ENCODE data around the gene LIN28B.
"Not testable (repeated sequence)": the region's sequence is repeated elsewhere in the genome, so short reads cannot be mapped to it uniquely, and the experiment has no call there.

Gene LIN28B

DNA sequence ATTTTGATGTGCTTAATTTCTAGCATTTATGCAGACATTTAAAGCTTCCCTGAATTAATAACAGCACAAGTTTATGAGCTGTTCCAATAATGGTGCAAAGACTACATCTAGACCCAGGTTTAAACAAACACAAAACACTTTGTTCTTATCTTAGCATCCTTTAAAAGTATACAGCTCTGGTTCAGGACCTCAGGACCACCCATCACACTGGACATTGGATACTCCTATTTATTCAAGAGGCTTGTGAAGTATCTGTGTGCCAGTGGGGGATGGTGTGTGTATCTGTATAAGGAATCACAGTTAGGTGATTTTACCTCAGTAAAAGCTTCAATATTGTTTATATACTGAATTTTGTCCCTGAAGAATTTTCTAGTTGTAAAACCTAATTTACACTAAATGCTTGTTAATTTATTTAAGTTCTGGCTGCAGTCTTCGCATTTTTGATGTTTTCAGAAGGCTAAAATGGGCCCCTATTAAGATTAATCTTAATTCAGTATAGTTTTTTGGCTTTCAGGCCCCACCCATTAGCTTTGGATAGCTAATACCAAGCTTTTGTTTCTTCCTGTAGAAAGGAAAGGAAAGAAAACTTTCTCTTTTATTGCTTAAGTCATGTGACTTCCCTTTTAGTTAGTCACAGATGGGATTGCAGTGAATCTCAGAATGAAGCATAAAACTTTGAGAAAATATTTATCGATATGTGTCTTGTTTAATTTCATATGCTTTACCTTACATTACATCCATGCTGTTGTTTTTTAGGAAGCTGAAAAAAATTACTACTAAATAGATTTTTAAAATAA is 13.1 kb downstream of the LIN28B start:
- in situ Hi-C loops (cut with HindIII; ENCODE audit: low sequenced_read_pairs) = no loop called here
- TF ChIP-seq, protein P1, sequence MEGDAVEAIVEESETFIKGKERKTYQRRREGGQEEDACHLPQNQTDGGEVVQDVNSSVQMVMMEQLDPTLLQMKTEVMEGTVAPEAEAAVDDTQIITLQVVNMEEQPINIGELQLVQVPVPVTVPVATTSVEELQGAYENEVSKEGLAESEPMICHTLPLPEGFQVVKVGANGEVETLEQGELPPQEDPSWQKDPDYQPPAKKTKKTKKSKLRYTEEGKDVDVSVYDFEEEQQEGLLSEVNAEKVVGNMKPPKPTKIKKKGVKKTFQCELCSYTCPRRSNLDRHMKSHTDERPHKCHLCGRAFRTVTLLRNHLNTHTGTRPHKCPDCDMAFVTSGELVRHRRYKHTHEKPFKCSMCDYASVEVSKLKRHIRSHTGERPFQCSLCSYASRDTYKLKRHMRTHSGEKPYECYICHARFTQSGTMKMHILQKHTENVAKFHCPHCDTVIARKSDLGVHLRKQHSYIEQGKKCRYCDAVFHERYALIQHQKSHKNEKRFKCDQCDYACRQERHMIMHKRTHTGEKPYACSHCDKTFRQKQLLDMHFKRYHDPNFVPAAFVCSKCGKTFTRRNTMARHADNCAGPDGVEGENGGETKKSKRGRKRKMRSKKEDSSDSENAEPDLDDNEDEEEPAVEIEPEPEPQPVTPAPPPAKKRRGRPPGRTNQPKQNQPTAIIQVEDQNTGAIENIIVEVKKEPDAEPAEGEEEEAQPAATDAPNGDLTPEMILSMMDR (IDR thresholded peaks at IDR 0.05; ENCODE audit: low read depth, low read length) = no peak
- DNase-seq (ENCODE audit: low read depth, low spot score) = no peak
- no peak overlapping the region for H3K4me3 ChIP-seq (ENCODE audit: low read depth, low read length)

DNA sequence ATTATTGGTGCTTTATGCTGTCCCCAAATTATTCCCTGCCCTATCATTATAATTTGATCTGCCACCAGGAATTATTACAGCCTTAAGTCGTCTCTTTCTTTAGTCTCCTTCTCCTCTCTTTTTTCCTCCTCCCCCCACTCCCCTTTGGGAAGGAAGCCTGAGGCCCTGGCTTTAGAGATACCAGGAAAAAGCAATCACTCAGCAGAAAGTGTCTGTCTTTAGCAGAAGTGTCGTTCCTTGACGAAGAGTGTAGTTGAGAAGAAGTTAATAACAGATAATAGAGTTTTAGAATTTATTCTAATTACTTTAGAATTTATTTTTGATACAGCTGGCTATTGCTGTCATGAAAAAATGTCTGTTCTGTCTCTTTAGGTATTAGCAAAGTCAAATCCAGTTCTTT is 16.5 kb downstream of the LIN28B start:
- TF ChIP-seq, protein P1 (IDR thresholded peaks at IDR 0.05; ENCODE audit: low read depth, low read length) = no peak
- DNase-seq (ENCODE audit: low read depth, low spot score) = no peak
- H3K4me3 ChIP-seq (ENCODE audit: low read depth, low read length) = no peak overlapping the region
- in situ Hi-C loops (cut with HindIII; ENCODE audit: low sequenced_read_pairs) = no loop called here

DNA sequence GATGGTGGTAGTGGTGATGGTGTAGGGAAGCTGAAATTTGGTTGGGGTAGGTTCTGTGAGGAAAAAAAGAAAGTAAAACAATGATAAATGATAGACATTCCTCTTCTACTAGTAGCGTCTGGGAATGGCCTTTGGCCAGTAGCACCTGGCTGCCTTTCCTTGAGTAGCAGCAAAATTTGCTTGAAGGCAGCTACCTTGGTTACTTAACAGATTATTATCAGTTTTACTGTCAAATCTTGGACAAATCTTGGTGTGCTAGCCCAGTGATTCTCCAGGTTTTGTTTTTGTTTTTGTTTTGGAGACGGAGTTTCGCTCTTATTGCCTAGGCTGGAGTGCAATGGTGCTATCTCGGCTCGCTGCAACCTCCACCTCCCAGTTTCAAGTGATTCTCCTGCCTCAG is 26.4 kb downstream of the LIN28B start:
- DNase-seq (ENCODE audit: low read depth, low spot score) = no peak
- no peak overlapping the region for H3K4me3 ChIP-seq (ENCODE audit: low read depth, low read length)
- in situ Hi-C loops (cut with HindIII; ENCODE audit: low sequenced_read_pairs) = no loop called here
- TF ChIP-seq, protein P1 (IDR thresholded peaks at IDR 0.05; ENCODE audit: low read depth, low read length) = no peak

DNA sequence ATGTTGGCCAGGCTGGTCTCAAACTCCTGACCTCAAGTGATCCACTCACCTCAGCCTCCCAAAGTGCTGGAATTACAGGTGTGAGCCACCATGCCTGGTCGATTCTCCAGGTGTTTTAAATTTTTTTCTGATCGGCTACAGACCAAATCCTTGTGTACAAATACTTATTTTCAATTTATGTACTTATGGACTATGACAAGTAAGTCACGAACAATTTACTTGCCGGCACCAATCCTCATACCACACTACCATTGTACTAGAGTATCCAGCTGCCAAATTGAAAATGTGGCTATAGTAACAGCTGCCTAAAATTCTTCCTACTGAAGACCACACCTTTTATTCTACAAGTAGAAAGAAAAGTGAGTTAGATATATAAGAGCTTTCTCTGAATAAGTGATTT is 26.9 kb downstream of the LIN28B start:
- TF ChIP-seq, protein P1 (IDR thresholded peaks at IDR 0.05; ENCODE audit: low read depth, low read length) = no peak
- in situ Hi-C loops (cut with HindIII; ENCODE audit: low sequenced_read_pairs) = no loop called here
- H3K4me3 ChIP-seq (ENCODE audit: low read depth, low read length) = no peak overlapping the region
- no peak for DNase-seq (ENCODE audit: low read depth, low spot score)

DNA sequence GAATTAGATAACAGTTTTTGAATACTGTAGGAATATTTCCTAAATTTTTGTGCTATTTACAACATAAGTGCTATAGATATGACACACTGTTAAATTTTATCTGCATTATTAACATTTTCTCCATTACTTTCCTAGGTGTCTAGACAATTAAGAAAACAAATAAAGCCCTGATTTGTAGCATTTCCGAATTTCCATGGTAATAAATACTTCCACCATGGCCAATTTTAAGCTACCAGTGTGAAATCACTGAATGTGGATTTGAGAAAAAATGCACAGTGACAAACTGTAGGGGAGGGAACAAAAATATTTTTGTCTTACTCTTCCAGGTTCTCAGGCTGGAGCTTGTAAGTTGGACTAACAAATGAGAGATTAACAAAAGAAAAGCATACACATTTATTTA is 27.9 kb downstream of the LIN28B start:
- no peak overlapping the region for H3K4me3 ChIP-seq (ENCODE audit: low read depth, low read length)
- TF ChIP-seq, protein P1 (IDR thresholded peaks at IDR 0.05; ENCODE audit: low read depth, low read length) = no peak
- in situ Hi-C loops (cut with HindIII; ENCODE audit: low sequenced_read_pairs) = no loop called here
- no peak for DNase-seq (ENCODE audit: low read depth, low spot score)

DNA sequence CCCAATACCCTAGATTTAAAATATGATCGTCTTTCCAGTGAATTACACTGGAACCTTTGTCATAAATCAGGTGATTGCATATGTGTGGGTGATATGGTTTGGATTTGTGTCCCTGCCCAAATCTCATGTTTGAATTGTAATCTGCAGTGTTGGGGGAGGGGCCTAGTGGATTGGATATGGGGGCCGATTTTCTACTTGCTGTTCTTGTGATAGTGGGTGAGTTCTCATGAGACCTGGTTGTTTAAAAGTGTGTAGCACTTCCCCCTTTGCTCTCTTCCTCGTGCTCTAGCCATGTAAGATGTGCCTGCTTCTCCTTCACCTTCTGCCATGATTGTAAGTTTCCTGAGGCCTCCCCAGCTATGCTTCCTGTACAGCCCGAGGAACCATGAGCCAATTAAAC is 29.0 kb downstream of the LIN28B start:
- in situ Hi-C loops (cut with HindIII; ENCODE audit: low sequenced_read_pairs); DNase-seq (ENCODE audit: low read depth, low spot score); H3K4me3 ChIP-seq (ENCODE audit: low read depth, low read length): not testable (repeated sequence)

DNA sequence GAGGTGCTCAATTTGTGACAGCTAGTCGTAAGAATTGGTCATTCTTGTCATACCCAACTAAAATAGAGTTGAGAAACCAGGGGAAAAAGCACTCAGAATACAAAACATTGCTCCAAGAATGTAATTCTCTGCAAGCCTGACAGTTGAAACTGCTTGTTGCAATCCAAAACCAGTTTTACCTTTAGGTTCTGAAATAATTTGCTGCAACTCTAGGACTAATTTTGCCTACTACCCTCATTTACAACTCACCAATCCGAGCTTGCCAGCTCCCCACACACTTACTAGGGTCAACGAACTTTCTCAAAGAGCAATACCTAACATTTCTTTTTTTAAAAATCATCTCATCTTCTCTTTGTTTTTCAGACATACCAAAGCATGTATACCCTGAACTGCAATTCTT is 29.7 kb downstream of the LIN28B start:
- in situ Hi-C loops (cut with HindIII; ENCODE audit: low sequenced_read_pairs) = no loop called here
- DNase-seq (ENCODE audit: low read depth, low spot score) = no peak
- TF ChIP-seq, protein P1 (IDR thresholded peaks at IDR 0.05; ENCODE audit: low read depth, low read length) = no peak
- H3K4me3 ChIP-seq (ENCODE audit: low read depth, low read length) = no peak overlapping the region

Measured in astrocyte of the spinal cord (primary cell).